HG03439 (cell line): ENCODE results near the gene TNFRSF8.

Experiments used
- ATAC-seq: cut with Tn5 transposase; IDR thresholded peaks from one replicate; pipeline ENCODE4 v1.9.1; 2021; ENCODE audit warnings: mild to moderate bottlenecking, moderate library complexity; ENCODE audit not compliant: unreplicated experiment

The TNFRSF8 gene

DNA sequence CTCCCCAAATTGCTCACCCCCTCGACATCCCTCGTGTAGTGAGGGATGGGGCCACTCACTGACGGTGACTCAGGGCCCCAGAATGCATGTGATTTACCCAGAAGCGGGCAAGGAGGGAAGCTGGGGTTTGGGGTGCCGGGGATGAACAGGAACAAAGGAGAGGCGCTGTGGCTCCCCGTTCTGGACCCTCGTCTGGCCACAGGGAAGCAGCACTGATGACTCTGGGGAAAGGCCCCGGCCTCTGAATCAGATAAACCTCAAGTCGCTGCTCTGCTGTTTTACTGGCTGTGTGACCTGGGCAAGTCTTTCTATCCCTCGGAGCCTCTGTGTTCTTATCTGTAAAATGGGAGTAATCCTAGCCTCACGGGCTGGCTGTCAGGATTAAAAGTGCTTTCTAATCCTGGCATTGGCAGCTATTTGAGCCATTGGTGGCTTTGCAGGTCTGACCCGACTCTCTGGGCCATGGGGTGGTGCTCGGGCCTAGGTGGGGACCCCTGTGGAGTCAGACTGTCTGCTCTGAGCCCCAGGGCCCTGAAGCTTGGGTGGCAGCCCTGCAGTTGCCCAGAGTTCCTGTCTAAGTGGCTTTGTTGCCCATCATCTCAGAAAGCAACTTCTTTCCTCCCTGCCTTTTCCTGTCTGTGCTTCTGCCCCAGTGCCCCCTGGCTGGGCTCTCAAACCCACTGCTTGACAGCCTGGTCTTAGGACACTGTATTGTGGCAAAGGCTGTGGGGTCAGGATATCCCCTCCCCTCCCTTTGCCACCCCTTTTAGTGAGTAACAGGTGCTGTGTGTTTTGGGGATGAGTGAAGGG is 109.1 kb downstream of the TNFRSF8 start:
- no peak for ATAC-seq

- no peak for ATAC-seq
Observed at GRCh38 chr1:12173041-12173509, 110.0 kb downstream of the TNFRSF8 start.

GRCh38 chr1:12173631-12174121 is 110.6 kb downstream of the TNFRSF8 start:
- no peak for ATAC-seq

GRCh38 chr1:12174924-12175810 is 112.1 kb downstream of the TNFRSF8 start:
- no peak for ATAC-seq

DNA sequence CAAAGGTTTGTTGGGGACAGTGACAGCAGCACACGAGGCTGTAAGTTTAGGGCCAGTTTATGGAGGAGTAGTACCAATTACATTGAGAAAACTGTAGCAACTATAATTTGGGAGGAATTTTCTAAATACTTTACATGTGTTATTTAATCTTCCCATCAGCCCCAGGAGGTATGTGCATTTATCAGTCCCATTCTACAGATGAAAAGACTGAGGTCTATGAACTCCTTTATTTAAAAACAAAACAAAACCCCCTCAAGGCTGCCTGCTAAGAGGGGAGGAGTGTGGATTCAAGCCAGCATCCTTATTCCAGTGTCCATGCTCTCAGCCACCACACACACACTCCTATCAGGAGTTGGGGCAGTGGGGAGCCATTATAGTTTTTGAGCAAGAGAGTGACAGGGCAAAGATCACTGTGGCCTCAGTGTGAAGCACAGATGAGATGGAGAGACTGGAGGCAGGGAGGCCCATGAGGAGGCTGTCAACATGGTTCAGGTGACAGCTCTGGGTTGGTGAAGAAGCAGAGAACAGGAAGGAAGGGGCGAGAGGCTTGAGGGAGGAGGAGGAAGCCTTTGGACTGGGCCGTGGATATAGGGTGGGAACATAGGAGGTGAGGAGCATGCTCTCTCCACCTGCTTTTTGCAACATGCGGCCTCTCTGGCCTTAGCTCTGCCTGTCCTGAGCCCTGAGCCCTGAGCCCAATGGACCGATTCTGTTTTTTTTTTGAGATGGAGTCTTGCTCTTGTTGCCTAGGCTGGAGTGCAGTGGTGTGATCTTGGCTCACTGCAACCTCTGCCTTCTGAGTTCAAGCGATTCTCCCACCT is 113.4 kb downstream of the TNFRSF8 start:
- ATAC-seq = no peak

DNA sequence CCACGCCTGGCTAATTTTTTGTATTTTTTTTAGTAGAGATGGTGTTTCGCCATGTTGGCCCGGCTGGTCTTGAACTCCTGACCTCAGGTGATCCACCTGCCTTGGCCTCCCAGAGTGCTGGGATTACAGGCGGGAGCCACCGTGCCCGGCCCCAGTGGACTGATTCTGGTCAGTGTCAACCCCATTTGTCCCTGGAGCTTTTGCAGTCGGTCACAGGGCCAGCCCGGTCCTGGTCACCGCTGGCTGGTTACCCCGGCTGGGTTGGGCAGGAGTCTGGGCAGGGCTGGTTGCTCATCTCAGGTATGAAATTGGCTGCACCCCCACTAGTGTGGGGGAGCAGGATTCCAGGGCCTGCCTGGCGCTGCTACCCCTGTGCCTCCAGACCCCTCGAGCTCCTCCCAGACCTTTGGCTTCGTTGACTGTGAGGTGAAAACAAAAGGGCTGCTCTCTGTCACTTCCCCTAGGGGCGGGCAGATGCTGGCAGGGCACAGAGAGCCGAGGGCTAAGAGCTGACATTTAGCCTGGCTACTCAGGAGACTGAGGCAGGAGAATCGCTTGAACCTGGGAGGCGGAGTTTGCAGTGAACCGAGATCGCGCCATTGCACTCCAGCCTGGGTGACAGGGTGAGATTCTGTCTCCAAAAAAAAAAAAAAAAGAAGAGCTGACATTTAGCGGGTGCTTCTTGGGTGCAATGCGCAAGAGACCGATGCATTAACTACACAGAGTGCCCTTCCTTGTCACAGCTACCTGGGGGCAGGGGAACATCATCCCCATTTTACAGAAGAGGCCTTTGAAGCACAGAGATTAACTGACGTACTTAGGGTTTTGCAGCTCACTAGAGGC is 114.3 kb downstream of the TNFRSF8 start:
- ATAC-seq = no peak

GRCh38 chr1:12177999-12178441 is 114.9 kb downstream of the TNFRSF8 start:
- no peak for ATAC-seq

- ATAC-seq = no peak
Observed at GRCh38 chr1:12178511-12178910, 115.4 kb downstream of the TNFRSF8 start.

DNA sequence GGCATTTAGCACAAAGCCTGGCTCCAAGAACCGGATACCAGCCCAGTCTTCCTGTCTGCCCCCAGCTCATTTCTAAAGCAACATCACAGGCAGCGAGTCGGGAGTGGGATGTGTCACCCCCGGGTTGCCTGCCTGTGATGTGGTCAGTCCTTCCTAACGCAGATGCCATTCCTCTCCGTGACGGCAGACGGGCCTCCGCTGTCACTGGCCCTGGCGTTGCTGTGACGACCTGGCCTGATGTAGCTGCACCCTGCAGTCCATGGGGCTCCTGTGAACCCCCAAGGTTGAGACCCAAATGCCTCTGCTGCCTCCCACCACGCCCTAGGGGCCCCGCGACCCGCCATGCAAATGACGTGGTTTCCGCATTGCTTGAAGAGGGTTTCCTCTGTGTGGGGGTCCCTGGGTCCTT is 116.0 kb downstream of the TNFRSF8 start:
- ATAC-seq = no peak

- no peak for ATAC-seq
Observed at GRCh38 chr1:12179676-12180075, 116.6 kb downstream of the TNFRSF8 start.

DNA sequence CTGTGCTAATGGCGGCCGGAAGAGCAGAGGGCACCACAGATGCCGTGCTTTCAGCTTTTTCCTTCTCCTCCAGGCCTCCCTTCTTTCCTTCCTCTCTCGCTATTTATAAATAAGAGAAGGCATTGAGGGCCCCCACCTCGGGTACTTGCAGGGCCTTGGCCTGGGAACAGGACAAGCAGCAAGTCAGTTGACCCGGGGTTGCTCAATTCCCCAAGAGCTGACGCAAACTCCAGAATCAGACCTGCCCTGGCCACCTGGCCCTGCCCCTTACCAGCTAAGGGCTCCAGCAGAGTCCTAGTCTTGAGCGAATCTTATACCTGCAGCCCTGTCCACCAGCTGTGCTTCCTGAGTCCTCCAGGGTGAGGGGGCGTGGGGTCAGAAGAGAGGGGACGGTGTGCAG is 117.2 kb downstream of the TNFRSF8 start:
- ATAC-seq = no peak

DNA sequence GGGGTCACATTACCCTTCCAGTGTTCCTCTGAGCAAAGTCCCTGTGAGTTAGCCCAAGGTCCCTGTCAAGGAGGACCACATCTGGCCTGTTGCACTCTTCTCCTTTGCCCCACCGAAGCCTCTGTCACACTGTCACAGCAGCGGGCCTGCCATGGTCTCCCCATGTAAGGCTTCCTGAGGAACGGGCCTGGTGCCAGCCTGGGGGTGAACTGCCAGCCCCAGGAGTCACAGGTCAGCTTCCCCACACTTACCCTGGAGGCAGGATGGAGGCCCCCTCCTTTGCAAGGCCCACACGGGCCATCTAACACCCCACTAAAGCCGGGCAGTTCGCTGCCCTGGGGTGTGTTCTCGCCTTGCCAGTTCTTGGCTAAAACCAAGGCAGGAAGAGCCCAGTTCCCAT is 117.8 kb downstream of the TNFRSF8 start:
- ATAC-seq = no peak

GRCh38 chr1:12181568-12181967 is 118.5 kb downstream of the TNFRSF8 start:
- no peak for ATAC-seq

DNA sequence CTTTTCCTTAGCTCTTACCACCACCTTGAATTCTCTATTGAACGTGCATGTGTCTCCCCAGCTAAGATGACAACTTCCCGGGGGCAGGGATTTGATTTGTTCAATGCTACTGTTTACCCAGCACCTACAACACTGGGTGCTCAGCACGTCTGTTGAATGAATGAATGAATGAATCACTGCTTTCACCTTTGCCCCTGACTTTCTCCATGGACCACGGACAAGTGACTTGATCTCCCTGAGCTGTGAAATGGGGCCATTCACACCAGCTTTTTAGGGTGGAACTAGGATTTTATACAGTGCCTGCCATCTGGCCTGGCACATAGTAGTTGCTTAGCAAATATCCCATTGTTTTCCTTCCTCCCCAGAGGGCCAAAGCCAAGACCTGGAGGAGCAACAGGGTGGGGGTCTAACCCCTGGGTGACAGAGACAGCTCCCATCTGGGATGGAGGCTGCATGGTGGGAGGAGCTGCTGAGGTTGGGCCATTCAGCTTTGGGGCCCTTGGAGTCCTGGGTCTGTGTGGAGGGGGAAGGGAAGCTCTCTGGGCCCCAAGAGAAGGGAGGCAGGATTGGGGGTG is 119.4 kb downstream of the TNFRSF8 start:
- no peak for ATAC-seq

DNA sequence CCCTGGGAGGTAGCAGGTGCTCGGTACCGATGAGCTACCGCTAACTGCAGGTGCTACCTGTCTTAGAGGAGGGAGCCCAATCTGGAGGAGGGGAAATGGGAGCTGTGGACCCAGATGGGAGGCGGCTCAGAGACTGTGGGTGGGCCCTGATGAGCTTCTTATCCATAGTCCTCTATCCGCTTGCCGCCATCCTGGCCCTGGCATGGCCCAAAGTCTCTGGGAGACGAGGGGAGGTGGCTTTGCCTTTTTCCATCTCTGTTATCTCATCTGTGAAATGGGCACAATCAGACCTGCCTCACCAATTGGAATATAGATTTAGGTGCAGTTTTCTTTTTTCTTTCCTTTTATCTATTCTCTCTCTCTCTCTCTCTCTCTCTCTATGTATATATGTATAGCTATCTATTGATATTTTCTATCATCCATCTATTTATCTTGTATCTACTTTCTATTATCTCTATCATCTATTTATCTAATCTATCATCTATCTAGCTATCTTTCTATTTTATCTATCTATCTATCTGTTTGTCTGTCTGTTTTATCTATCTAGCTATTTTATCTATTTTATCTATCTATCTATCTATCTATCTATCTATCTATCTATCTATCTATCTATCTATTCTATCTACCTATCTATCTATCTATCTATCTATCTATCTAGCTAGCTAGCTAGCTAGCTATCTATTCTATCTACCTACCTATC is 120.1 kb downstream of the TNFRSF8 start:
- ATAC-seq = no peak

DNA sequence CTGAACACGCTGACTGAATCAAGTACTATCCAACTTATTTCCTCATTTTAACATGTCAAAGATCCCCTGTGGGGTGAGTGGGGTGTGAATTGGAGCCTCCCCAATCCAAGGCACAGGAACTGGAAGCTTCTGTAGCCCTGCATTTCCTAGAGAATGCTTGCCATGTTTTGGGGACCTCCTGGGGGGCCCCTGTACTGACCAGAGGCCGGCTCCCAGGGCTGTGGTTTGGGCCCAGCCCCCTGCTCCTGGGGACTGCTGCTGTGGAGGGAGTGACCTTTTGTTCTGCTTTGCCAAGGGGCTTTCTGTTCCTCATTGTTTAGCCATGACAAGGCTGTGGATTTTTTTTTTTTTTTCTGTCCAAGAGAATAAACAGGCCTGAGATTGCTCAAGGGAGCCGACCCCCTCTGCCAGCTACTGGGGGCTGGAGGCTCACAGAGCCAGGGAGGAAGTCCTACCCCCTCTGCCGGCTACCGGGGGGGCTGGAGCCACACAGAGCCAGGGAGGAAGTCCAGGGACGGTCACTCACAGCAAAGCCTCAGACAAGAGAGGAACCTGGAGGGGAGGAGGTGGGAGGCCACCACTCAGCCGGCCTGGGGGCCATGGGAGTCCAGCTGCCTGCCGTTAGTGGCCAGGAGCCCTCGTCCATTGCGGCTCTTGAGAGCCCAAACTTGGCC is 121.0 kb downstream of the TNFRSF8 start:
- ATAC-seq = no peak

GRCh38 chr1:12185036-12185917 is 122.2 kb downstream of the TNFRSF8 start:
- ATAC-seq = no peak
